Activated CD8-positive, alpha-beta memory T cell treated with anti-CD3 and anti-CD28 coated beads for 4 hours (primary cell): ENCODE data around the gene GSTM5.
"Not testable (repeated sequence)": the region's sequence is repeated elsewhere in the genome, so short reads cannot be mapped to it uniquely, and the experiment has no call there.

Experiments
- DNase-seq, 2 donors: peaks; one replicate each; pipeline ENCODE4 v3.0.0-alpha.2; 2020; ENCODE audit warnings: low read depth in 2 of 2

GSTM5 gene

DNA sequence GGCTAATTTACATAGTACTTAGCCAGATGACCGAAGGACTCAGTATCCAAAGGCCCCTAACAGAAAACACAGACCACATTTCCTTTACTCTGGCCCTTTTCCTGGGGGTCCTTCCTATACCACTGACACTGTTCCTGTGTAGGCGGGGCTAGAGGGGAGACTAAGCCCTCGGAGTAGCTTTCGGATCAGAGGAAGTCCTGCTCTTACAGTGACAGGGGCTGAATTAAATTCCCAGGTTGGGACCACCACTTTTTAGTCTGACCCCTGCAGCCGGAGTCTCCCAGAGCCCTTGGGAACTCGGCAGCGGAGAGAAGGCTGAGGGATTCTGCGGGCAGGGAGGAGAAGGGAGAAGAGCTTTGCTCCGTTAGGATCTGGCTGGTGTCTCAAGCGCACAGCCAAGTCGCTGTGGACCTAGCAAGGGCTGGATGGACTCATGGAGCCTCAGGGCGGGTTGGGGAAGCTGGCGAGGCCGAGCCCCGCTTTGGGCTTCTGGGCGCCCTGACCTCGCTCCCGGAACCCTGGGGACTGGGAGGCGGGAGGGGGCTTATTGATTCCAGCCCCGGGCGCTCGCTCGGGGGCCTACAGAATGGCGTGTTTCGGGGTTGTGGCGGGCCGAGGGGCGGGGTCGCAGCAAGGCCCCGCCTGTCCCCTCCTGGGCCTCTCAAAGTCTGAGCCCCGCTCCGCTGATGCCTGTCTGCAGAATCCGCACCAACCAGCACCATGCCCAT is at the start of gene GSTM5:
GSTM5 (plus strand) TSS at position 659 of the 728 bp plus-strand sequence; CDS start at position 721, 62 bp downstream.
- DNase-seq, result not testable (repeated sequence)

DNA sequence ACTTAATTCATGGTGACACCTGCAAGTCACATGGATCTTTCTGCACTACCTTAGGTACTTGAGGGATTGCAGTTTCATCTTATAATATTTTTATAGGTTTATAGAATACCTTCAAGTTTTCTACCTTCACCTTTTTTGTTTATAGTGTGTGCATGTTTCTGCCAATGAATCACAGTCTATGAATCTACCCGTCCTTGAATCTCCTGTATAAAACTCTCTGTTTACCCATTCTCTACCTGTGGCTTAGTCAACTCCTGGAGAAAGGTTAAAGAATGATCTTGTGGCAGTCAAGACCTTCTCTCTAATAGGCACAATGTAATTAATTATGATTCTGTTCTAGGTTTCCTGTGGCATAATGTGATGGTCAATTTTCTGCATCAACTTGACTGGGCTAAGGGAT is 47.4 kb upstream of the GSTM5 start:
- no peak for DNase-seq

DNA sequence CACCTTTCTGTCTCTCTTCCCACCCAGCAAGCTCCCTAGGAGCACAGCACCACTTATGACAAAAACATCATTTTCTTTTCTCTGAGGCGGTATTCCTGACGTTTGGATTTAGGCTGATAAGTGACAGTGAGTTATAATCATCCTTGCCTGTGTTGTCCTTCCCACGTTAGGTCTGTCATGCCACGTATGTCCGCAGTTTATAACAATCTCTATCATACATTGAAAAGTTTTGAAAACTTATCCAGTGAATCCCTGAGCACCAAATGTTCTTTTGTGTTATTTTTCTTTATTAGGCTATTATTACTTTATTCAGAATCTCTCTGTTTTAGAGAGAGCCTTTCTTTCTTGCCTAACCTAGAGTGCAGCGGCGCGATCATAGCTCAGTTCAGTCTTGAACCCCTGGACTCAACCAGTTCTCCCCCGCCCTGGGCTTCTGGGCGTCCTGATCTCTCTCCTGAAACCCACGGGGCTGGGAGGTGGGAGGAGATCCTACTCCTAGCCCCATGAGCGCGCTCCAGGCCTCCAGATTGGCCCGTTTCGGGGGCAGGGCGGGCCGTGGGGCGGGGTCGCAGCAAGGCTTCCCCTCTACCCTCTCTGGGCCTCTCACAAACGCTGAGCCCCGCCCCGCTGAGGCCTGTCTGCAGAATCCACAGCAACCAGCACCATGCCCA is 44.5 kb upstream of the GSTM5 start, which contains the start of gene GSTM2:
GSTM2 (plus strand) TSS at position 606 of the 671 bp plus-strand sequence; CDS start at position 665, 59 bp downstream.
- DNase-seq, result peak; percentile 29 to 34

DNA sequence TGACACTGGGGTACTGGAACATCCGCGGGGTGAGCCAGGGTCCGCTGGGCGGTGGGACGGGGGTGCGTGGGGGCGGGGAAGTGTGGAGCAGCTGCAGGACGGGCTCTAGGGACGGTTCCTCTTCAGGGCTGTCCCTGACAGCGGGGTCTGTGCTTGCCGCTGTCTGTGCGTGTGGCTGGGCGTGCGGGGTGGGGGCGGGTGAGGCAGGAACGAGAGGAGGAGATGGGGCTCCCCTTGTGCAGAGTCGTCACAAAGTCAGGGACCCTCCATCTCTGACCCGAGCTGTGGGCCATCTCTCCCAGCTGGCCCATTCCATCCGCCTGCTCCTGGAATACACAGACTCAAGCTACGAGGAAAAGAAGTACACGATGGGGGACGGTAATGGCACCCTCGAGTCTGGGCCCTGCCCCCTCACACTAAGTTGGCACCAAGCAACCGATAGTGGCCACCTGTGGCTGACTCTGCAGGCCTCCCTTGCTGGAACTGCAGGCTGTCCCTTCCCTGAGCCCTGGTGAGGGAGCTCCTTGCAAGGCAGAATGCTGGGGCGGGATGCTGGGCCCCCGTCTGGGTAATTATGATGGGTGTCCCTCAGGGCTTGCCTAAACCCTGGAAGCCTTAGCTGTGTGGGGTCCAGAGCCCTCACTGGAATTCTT is 43.8 kb upstream of the GSTM5 start:
- DNase-seq, result no peak

DNA sequence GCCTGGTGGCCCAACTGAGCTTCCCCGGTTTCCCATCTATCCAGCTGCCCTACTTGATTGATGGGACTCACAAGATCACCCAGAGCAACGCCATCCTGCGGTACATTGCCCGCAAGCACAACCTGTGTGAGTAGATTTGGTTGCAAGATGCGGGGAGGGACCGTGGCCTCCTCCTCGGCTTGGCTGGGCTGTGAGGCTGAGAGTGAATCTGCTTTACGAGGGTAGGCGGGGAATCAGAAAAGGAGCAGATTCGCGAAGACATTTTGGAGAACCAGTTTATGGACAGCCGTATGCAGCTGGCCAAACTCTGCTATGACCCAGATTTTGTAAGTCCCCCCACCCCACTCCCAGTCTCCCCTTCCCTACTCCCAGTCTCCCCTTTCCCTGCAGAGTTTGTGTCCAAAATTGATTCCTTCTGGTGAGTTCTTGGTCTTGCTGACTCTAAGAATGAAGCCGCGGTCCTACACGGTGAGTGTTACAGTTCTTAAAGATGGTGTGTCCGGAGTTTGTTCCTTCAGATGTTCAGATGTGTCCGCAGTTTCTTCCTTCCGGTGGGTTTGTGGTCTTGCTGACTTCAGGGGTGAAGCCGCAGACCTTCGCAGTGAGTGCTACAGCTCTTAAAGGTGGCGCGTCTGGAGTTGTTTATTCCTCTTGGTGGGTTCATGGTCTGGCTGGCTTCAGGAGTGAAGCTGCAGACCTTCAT is 42.7 kb upstream of the GSTM5 start:
- no peak for DNase-seq

DNA sequence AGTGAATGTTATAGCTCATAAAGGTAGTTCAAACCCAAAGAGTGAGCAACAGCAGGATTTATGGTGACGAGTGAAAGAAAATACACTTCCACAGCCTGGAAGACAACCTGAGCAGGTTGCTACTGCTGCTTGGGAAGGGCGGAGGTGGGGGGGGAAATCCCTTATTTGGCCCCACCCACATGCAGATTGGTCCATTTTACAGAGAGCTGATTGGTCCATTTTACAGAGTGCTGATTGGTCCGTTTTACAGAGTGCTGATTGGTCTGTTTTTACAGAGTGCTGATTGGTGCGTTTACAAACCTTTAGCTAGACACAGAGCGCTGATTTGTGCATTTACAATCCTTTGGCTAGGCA is 42.1 kb upstream of the GSTM5 start:
- DNase-seq, result not testable (repeated sequence)

DNA sequence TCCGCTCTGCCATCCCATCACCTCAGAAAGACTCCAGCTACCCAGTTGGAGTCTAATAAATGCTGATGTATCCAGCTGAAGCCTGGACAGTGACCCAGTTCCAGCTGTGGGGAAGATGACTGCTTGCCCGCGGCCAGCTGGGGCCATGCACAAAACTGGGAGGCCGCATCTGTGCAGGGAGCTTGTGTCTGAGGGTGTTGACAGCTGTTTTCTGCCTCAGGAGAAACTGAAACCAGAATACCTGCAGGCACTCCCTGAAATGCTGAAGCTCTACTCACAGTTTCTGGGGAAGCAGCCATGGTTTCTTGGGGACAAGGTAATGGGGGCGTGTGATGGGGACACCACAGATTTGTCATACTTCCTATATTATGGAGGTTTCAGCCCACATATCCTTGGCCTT is 41.0 kb upstream of the GSTM5 start:
- no peak for DNase-seq

DNA sequence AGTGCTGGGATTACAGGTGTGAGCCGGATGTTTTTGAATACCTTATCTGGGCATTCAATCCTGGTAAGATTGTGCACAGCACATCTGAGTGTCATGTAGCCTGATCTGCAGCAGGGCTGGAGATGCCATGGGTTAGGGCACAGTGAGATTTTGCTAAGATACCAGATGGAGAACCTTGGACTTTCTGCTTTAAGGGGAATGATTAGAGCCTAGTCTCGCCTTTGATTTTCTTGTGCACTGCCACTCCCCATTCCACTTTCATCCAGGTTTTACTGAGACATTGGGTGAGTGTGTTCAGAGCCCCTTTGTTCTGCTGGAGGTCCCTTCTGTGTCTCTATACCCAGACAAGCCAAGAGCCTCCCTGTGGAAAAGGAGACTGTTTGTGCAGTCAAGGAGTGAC is 38.2 kb upstream of the GSTM5 start:
- not testable (repeated sequence) for DNase-seq

DNA sequence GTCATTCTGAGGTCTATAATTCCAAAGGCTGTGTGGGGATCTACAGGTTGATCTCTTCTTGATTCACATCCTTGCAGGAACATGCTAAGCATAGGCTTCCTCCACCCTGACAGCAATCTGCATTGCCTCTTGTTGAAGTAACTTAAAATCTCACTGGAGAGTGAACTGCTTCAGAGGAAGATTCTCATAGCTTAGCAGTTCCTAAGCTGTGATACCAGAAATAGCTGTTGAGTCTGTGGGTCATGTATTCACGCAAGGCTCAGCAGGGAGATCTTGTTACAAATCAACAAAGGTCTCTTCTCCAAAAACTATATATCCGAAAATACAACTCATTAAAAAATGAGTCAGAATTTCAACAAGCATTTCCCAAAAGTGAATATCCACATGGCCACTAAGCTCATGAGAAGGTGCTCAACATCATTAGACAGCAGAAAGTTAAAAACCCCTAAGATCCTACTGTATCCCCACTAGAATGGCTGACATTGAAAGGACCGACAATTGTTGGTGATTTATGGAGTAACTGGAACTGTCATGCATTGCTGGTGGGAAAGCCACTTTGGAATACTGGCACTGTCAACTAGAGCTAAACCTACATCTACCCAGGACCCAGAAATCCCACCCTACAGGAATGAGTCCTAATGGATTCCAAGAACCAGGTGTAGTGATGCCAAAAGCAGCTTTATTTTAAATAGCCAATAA is 35.2 kb upstream of the GSTM5 start:
- DNase-seq, result not testable (repeated sequence)

DNA sequence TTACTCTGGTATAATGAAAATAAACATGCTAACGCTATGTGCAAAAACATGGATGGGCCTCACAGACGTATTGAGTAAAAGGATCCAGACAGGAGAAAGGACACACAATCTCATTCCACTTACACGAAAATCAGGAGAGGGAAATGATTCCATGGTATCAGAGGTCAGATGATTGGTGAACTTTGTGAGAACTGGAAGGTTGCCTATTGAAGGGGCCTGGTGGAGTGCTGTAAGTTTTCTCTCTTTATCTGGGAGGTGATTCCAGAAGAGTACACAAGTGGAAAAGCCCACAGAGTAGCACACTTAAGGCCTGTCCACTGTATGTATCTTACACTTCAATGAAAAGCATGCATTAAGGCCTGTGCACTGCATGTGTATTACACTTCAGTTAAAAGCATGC is 34.6 kb upstream of the GSTM5 start:
- no peak for DNase-seq

DNA sequence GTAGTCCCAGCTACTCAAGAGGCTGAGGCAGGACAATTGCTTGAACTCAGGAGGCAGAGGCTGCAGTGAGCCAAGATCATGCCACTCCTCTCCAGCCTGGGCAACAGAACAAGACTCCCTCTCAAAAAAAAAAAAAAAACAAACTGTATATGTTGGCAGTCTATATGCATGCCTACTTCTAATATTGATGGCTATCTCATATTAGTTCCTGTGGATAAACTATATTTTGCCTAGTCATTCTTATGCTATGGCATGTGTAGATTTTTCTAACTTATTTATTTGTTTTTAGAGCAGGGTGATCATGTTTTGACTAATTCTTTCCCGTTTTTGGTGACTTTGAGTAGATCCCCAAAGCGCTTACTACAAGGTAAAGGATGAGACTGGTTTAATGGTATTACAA is 33.4 kb upstream of the GSTM5 start:
- DNase-seq, result not testable (repeated sequence)

DNA sequence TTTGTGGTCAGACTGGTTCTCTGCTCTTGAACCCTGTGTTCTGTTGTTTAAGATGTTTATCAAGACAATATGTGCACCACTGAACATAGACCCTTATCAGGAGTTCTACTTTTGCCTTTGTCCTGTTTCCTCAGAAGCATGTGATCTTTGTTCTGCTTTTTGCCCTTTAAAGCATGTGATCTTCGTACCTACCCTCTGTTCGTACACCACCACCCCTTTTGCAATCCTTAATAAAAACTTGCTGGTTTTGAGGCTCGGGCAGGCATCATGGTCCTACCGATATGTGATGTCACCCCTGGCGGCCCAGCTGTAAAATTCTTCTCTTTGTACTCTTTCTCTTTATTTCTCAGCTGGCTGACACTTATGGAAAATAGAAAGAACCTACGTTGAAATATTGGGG is 27.3 kb upstream of the GSTM5 start:
- DNase-seq, result not testable (repeated sequence)

DNA sequence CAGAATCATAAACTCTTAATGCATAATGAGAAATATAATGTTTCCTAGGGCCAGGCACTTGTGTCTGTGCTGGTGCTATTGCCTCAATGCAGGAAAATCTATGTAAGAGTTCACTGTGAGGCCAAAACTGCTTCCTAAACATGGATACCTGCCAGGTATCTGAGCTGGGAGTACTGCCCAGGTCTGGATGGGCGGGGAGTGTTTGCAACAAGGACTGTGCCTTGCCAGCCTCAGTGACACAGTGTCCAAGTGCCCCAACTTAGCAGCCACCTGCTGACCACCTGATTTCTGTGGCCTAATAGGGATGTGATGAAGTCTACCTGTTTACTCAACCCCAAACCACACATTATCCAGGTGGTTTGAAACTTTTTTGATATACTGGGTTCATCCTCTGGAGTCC is 26.7 kb upstream of the GSTM5 start:
- not testable (repeated sequence) for DNase-seq

DNA sequence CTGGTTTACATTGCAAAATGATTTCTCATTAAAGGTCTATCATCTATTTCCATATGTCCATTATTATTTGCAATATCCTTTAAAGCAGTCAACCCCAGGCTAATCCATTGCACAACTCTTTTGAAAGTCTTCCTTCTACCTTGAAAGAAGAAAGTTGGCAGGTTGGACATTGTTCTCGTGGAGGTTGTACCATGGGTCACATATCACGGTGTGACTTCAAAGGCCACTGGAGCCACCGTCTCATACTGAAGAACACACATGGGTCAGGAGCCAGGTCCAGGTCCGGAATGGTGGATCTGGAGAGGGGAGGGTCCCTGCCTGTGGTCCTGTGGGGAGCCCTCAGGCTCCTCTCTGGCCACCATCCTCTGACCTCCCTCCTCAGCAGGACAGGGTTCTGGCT is 26.2 kb upstream of the GSTM5 start:
- not testable (repeated sequence) for DNase-seq

DNA sequence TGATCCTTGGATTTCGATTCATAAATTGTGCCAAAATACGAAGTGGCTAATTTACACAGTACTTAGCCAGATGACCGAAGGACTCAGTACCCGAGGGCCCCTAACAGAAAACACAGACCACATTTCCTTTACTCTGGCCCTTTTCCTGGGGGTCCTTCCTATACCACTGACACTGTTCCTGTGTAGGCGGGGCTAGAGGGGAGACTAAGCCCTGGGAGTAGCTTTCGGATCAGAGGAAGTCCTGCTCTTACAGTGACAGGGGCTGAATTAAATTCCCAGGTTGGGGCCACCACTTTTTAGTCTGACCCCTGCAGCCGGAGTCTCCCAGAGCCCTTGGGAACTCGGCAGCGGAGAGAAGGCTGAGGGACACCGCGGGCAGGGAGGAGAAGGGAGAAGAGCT is 24.9 kb upstream of the GSTM5 start:
- not testable (repeated sequence) for DNase-seq

DNA sequence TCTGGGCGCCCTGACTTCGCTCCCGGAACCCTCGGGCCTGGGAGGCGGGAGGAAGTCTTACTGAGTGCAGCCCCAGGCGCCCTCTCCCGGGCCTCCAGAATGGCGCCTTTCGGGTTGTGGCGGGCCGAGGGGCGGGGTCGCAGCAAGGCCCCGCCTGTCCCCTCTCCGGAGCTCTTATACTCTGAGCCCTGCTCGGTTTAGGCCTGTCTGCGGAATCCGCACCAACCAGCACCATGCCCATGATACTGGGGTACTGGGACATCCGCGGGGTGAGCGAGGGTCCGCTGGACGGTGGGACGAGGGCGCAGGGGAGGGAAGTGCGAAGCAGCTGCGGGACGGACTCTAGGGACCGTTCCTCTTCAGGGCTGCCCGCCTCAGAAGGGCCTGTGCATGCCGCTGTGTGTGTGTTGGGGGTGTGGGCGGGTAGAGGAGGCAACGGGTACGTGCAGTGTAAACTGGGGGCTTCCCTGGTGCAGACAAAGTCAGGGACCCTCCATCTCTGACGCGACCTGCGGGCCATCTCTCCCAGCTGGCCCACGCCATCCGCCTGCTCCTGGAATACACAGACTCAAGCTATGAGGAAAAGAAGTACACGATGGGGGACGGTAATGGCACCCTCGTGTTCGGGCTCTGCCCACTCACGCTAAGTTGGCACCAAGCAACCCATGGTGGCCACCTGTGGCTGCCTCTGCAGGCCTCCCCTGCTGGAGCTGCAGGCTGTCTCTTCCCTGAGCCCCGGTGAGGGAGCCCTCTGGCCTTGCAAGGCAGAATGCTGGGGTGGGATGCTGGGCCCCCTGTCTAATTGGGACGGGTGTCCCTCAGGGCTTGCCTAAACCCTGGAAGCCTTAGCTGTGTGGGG is 24.2 kb upstream of the GSTM5 start, which contains the start of gene GSTM1:
GSTM1 (plus strand) TSS at position 177 of the 859 bp plus-strand sequence; CDS start at position 234, 57 bp downstream.
- DNase-seq, result peak in 1 of 2 donors; percentile 63

DNA sequence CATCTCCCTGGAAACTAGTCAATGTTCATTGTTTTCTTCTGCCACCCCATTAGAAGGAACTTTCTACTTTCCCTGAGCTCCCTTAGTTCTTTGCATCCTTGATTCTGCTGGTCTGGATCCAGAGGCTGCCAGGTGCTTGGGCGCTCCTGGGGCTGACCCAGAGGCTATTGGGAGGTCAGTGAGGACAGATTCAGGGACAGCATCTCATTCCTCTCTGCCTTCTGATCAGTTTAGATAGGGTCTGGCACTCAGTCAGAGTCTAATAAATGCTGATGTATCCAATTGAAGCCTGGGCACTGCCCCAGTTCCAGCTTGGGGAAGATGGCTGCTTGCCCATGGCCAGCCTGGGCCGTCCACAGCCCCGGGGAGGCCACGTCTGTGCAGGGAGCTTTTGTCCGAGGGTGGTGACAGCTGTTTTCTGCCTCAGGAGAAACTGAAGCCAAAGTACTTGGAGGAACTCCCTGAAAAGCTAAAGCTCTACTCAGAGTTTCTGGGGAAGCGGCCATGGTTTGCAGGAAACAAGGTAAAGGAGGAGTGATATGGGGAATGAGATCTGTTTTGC is 22.1 kb upstream of the GSTM5 start:
- DNase-seq, result no peak

DNA sequence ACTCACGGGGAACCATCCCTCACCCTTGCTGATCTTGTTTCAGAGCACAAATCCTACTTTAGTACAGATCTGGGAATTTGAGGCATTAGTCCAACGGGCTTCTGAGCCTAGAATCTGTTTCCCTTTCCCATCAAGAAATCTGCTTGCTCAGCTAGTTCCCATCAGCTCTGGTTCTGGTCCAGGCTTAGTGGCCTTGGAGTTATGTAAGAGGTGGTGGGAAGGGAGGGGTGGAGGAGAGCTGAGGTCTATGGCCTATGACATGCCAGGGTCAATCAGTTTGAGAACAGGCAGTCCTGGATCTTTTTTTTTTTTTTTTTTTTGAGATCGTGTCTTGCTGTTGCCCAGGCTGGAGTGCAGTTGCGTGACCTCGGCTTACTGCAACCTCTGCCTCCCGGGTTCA is 20.3 kb upstream of the GSTM5 start:
- DNase-seq, result no peak

DNA sequence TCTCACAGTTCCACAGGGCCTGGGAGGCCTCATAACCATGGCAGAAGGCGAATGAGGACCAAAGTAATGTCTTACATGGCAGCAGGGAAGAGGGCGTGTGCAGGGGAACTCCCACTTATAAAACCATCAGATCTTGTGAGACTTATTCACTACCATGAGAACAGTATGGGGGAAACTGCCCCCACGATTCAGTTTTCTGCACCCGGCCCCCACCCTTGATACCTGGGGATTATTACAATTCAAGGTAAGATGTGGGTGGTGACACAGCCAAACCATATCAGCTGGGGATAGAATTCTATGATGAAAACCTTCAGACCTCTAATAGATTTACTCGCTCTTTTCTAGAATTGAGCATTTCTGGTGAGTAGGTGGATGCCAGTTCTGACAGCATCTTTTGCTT is 17.7 kb upstream of the GSTM5 start:
- DNase-seq, result not testable (repeated sequence)

DNA sequence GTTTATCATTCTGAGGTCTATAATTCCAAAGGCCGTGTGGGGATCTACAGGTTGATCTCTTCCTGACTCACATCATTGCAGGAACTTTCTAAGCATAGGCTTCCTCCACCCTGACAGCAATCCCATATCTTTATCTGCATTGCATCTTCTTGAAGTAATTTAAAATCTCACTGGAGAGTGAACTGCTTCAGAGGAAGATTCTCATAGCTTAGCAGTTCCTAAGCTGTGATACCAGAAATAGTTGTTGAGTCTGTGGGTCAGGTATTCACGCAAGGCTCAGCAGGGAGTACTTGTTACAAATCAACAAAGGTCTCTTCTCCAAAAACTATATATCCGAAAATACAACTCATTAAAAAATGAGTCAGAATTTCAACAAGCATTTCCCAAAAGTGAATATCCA is 16.9 kb upstream of the GSTM5 start:
- DNase-seq, result not testable (repeated sequence)
